ENCODE data around the gene MAP2K2.

DNA sequence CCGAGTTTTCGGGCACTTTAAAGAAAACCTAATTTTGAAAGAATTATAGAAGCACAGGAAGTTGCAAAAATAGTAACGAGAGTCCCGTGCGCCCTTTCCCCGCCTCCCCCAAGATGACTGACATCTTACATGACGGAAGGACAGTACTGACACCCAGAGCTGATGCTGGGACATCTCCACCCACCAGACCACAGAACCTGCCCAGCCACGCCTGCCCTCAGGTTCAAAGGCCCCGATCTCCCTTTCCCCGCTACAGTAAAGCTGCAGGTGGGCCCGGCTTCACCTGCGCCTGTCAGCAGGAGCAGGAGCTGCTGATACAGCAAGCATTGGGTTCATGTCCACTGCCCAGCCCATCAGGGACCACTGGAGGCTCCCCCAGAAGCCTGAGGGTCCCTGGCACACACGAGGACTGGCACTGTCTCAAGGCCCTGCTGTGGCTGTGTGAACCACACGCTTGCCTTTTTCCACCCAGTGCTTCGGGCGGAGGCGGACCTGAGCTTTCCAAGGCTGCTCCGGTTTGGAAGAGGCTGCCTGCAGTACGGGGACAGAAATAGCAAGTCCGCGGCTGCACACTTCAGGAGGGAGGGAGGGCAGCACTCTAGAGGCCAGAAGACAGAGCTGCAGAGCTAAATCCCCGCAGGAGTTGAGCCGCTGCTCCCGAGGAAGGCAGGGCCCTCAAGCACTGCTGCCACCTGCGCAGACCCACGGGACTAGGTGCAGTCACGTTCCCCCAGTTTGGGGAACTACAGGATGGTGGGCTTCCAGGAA lies 8.7 kb downstream of the MAP2K2 start:
- TF ChIP-seq CTCF (IDR thresholded peaks at IDR 0.05) = no peak
- no peak for TF ChIP-seq POLR2A (IDR thresholded peaks at IDR 0.05)

Measured in lower leg skin (tissue), 3 donors.